HuH-7 (cell line): ENCODE data around the gene GSPT1.
"Not testable (repeated sequence)": the region's sequence is repeated elsewhere in the genome, so short reads cannot be mapped to it uniquely, and the experiment has no call there.

ENCODE experiments used
- DNase-seq: peaks from one replicate; pipeline ENCODE4 v3.0.0; 2011; ENCODE audit warnings: low spot score

The GSPT1 gene

DNA sequence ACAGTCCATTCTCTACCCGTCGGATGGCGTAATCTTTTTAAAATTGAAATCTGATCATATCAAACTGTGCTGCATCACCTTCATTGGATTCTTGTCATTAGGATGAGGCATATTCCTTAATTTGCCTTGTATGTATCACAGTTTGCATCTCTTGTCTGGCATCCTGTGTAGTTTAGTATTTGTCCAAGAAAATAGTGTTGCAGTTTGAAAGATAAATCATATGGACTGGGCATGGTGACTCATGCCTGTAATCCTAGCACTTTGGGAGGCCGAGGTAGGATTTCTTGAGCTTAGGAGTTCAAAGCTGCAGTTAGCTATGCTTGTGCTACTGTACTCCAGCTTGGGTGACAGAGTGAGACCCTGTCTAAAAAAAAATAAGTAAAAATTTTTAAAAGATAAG lies 58.6 kb downstream of the GSPT1 start:
- no peak for DNase-seq

DNA sequence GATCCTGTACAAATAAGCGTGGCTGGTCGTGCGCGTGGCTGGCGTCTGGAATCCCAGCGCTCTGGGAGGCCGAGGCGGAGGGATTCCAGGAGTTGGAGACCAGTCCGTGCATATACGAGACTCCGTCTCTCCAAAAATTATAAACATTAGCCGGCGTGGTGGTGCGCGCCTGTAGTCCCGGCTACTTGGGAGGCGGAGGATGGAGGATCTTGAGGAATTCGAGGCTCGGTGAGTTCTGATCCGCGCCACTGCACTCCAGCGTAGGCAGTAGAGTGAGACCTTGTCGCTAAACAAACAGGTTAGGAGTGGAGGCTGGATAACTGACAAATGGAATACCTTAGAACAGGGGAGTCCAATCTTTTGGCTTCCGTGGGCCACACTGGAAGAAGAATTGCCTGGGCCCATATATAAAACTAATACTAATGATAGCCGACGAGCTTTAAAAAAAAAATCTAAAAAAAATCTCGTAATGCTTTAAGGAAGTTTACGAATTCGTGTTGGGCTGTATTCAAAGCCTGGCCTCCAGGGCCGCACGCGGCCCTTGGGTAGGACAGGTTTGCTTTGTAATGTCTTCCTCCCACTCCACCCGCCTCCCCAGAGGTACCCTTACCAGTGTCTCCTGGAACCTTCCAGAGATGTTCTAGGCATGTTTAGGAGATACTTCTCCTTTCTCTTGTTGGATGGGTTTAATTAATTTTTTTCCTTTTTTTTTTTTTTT lies 63.5 kb downstream of the GSPT1 start:
- peak; percentile 13 for DNase-seq

DNA sequence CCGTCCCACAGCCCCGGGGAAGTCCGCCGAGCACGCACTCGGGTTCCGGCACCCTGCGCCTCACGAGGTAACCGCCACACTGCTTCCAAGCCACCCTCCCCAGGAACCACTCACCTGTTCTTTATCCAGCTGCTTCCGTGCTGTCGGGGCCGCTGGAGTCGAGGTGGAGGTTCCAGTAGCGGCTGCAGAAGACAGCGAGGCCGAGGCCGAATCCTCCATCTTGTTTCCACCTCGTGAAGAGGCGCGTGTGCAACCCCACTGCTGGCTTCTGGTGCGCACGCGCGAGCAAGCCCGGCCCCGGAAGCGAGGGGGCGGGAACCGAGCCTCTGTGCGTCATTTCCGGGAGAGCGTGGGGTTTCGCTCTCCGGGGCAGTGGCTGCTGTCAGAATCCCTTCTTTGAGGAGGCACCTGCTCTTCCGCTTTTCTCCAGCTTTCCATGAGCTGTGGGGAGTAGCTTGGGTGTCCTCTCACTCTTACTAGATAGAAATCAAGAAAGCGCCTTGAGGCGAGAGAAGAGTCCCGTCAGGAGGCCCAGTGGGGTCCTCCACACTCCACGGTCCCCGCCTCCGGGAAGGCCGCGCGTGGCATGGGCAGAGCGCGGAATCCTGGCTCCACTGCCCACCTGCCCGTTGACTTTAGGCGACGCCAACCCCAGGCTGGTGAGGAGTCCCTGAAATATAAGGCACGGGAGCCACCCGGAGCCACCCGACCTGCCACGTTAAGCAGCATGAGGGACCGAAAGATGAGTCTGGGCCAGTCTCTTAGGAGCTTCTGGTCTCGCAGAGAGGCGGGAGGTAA lies 64.3 kb downstream of the GSPT1 start, which contains the start of gene RSL1D1:
TSS of gene RSL1D1 (minus strand) at position 249 of the 798 bp plus-strand sequence. CDS start at position 219, 30 bp downstream.
- DNase-seq: peak; percentile 92

DNA sequence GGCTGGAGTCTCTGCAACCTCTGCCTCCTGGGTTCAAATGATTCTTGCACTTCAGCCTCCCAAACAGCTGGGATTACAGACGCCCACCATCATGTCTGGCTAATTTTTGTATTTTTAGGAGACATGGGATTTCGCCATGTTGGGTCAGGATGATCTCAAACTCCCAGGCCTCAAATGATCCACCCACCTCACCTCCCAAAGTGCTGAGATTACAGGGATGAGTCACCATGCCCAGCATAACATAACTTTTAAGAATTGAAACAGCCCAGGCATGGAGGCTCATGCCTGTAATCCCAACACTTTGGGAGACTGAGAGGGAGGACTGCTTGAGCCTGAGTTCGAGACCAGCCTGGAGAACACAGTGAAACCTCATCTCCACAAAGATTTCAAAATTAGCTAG lies 66.9 kb downstream of the GSPT1 start:
- DNase-seq: no peak

DNA sequence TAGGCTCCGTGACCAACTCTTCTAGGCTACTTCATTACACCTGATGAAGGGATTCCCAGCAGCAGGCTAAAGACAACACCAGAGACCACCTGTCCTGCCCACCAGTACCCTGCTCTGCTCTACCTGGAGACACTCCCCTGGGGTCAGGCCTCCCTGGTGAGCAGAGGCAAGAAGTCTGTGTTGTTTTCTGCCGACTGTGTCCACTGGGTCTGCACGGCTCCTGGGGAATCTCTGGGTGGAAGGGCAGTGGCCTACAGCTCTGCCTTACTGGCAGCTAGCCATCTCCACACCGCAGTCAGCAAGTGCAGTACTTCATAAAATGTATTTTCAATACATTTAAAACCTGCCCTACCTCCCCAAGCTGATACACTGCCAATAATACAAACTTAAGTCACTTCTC lies 71.3 kb downstream of the GSPT1 start:
- DNase-seq: no peak

DNA sequence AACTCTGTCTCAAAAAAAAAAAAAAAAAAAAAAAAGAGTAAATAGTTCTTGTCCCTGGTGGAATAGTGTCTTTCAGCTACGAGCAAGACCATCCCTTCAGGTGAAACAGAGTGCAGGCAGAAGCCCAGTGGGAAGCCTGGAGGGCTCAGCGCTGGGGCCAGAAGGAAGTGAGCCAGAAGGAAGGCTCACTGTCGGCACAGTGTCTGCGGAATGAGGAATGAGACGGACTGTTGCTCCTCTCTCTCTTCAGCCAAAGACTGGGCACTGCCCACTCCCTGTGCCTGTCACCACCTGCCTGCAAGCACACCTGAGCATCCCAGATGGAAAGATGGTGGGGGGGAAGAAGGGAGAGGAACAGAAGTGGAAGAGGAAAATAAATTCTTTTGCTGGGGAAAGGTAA lies 71.9 kb downstream of the GSPT1 start:
- DNase-seq: no peak

DNA sequence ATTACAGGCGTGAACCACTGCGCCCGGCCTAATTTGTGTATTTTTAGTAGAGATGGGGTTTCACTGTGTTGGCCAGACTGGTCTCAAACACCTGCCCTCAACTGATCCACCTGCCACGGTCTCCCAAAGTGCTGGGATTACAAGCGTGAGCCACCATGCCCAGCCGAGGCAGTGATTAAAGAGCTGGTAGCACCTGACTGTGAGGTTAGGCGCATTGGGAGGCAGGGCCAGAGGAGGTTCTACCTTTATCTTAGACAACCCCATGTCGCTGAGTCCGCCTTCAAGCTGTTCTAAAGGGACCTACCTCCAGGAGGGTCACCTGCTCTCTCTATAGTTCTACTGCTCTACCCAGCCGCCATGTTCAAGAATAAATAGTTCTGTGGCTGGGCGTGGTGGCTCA lies 72.5 kb downstream of the GSPT1 start:
- no peak for DNase-seq

DNA sequence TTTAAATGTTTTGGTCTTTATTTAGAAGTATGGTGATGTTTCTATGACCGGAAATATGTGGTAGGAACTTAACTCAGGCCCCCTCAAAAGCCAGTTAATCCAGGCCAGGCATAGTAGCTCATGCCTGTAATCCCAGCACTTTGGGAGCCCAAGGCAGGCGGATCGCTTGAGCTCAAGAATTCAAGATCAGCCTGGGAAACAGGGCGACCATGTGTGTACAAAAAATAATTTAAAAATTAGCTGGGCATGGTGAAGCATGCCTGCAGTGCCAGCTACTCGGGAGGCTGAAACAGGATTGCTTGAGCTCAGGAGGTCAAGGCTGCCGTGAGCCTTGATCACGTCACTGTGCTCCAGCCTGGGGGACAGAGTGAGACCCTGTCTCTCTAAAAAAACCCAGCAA lies 74.7 kb downstream of the GSPT1 start:
- DNase-seq: no peak

DNA sequence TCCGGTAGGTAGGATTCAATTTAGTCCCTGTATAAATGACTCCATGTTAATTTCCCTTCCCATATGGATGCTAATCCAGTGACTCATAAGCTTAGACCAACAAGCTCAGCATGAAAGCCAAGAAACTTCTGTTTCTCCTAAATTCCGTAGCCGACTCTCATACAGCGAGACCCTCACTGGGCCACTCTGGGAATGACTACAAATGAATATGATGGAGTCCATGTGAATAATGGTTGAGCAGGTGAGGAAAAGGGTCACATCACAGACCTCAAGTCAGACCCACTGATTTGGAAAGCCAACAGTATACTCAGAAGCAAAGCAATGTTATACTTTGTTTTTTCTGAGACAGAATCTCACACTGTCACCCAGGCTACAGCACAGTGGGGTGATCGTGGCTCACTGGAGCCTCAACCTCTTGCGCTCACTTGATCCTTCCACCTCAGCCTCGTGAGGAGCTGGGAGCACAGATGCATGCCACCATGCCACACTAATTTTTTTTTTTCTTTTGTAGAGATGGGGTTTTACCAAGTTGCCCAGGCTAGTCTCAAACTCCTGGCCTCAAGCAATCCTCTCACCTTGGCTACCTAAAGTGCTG lies 79.0 kb downstream of the GSPT1 start:
- no peak for DNase-seq

DNA sequence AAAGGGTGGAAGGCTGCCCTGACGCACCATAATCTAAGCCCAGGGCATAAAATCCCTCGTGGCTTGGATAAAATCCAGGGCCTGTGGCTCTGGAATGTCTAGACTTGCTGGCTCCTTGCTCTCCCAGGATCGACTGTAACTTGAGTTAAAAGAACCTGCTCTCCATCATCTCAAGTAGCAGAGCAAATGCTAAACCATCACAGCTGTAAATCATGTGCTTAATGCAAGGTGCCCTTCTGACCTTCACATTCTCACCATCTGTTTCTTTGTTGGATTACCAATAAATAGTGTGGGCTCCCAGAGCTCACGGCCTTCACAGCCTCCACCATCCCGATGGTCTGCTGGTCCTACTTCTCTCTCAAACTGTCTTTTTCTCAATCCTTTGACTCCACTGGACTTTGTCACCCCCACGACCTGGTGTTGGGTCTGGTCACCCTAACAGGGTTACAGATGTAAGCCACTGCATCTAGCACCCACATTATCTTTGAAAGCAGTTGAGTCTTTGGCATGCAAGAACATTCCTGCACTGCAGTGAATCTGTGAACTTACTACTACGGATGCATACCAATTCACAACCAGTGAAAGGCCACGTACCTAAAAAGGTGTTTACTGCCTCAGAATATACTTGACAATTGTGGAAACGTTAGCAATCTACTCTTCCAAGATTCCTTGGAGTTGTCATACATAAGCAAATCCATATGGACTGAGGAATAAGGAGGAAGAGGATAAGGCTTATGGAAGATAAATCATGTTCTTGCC lies 79.7 kb downstream of the GSPT1 start:
- no peak for DNase-seq

DNA sequence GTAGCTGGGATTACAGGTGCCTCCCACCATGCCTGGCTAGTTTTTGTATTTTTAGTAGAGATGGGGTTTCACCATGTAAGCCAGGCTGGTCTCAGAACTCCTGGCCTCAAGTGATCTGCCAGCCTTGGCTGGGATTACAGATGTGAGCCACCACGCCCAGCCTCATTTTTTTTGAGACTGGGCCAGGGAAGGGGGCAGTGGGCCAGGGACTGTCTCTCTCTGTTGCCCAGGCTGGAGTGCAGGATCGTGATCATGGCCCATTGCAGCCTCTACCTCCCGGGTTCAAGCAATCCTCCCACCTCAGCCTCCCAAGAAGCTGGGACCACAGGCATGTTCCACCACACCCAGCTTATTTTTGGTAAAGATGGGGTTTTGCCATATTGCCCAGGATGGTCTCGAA lies 80.4 kb downstream of the GSPT1 start:
- no peak for DNase-seq

DNA sequence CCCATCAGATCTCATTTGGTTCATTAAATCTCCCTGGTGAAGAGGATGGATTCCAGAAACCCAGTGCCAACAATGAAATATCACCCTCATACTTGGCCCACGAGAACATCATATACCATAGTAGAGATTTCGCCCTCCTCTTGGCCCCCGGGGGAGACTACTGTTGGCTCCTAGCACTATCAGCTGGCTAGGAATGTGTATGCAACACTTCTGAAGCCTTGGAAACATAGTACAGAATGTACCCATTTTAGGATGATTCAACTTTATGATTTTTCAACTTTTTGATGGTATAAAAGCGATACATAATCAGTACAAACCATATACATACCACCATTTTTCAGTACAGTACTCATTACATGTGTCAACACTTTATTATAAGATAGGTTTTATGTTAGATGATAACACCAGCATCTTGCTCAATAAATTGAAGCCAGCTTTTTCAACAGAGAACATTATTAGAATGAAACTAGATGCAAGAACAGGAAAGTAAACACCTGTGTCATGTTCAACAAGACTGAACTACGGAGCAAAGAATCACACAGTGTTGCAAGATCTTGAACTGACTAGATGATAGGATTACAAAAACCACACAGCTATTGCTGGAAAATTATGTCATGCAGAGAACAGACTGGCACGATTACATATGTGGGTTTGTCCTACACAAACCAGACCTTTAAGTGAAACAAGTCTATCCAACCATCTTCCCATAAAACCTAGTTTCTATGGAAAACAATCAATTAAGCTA lies 81.6 kb downstream of the GSPT1 start:
- peak; percentile 27 for DNase-seq

DNA sequence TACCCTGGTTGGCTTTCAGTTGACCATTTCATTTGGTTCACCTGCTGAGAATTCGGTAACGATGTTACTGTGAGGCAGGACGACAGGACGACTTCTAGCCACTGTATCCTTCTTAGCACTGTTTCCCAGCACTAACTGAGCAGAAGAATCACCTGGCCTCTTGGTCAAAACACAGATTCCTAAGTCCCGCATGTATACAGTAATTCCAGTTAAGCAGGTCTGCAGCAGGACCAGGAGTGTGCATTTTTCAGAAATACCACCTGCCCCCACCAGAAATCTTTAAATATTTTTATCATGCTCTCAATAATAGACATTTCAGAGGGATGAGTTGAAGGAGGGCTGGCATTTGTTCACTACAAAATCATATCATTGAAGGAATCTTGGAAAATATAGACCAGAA lies 87.1 kb downstream of the GSPT1 start:
- DNase-seq: no peak

DNA sequence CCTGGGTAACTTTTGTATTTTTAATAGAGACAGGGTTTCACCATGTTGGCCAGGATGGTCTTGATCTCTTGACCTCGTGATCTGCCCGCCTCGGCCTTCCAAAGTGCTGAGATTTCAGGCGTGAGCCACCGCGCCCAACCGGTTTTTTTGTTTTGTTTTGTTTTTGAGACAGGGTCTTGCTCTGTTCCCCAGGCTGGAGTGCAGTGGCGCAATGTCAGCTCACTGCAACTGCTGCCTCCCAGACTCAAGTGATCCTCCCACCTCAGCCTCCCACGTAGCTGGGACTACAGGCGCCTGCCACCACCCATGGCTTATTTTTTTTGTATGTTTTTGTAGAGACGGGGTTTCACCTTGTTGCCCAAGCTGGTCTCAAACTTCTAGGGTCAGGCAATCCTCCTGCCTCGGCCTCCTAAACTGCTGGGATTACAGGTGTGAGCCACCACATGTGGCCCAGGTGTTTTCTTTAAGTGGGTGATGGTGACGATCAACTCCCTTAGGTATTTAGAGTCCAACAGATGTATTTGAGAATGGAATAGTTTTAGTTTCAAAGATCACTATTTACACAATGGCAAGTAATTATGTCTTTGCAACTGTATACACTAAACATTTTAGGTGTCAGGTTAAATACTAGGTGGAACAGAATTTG lies 90.1 kb downstream of the GSPT1 start:
- DNase-seq: not testable (repeated sequence)

DNA sequence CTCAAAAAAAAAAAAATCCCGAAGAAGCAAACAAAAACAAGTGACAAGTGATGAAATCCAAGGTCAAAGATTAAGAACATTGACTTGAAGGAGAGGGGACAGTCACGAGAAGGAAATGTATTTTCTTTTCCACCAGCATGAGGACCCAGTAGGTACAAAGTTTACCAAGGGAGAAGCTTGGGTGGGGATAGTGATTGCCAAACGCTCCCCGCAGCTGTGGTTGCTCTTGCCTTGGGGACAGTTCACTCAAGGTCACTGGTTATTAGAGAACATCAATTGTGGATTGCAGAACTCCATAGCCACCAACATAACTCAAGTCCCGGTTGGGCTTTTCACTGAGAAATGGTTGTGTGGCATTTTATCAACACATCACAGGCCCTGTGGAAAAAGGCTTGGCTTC lies 91.4 kb downstream of the GSPT1 start:
- DNase-seq: peak; percentile 57

DNA sequence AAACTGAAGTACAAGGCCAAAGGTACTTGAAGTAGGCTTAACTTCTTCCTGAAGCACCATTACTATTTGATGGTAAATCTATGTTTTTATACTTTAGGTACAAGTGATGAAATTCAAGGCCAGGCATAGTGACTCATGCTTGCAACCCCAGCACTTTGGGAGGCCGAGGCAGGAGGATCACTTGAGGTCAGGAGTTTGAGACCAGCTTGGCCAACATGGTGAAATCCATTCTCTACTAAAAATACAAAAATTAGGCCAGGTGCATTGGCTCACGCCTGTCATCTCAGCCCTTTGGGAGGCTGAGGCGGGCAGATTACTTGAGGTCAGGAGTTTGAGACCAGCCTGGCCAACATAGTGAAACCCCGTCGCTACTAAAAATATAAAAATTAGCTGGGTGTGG lies 92.1 kb downstream of the GSPT1 start:
- not testable (repeated sequence) for DNase-seq

DNA sequence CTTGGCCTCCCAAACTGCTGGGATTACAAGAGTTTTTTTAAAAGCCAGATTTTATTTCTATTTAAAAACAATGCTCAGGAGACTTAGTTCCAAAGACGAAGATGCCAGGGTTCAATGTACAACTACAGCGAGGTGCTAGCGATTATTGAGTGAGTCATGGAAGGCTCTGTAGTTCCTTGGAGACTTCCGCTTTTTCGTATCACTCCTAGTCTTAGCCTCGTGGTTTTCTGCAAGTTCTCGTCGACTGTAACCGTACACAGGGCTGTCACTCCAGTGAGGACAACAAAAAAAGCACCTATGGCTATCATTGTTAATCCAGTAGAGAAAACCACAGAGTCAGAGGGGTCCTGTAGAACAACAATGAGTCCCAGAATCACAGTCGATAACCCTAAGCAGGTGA lies 96.0 kb downstream of the GSPT1 start:
- DNase-seq: no peak

DNA sequence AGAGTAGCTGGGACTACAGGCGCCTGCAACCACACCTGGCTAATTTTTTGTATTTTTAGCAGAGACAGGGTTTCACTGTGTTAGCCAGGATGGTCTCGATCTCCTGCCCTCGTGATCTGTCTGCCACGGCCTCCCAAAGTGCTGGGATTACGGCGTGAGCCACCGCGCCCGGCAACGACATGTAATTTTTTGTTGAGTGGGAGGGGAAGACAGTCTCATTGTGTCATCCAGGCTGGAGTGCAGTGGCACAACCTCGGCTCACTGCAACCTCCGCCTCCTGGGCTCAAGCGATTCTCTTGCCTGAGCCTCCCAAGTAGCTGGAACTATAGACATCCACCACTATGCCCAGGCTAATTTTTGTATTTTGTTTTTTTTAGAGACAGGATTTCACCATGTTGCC lies 96.8 kb downstream of the GSPT1 start:
- not testable (repeated sequence) for DNase-seq
